BJ (cell line): ENCODE data around the gene PLIN3. TPM values are rescaled to one million over a fixed set of nuclear protein-coding genes. Genes with fewer than 3 reads are reported as not detected.
A peak's percentile ranks its signal among the peaks of the same experiment; 100 is the strongest.

Experiments used
- CTCF ChIA-PET: fragments of 350-600 bp; formaldehyde crosslinking; extraction: SDS; loops from one replicate; lab custom pipeline; 2021; ENCODE audit warnings: antibody characterized with exemption, inconsistent platforms; lab: Yijun Ruan, JAX
- POLR2A ChIA-PET: fragments of 300-600 bp; sonication (Branson Sonifier 250); formaldehyde crosslinking; extraction: SDS; loops from one replicate; lab custom pipeline; 2021; ENCODE audit warnings: antibody characterized with exemption; lab: Charles Lee
- DNase-seq: peaks from one replicate; pipeline ENCODE4 v3.0.0-alpha.2; 2011; ENCODE audit warnings: low read depth
- H3K27me3 ChIP-seq: 2 replicates; pipeline ENCODE4 v1.6.0; 2011; ENCODE audit warnings: low read length; ENCODE audit not compliant: control insufficient read depth, insufficient read depth
- H3K36me3 ChIP-seq: 2 replicates; pipeline ENCODE4 v1.5.1; 2011; ENCODE audit warnings: low read length; ENCODE audit not compliant: control insufficient read depth, insufficient read depth
- H3K4me3 ChIP-seq: 2 replicates; pipeline ENCODE4 v1.5.1; 2011; ENCODE audit warnings: low read depth, mild to moderate bottlenecking, control low read depth, low read length
- polyA plus RNA-seq: library from polyadenylated mRNA; depleted of rRNA; stranded (reverse); fragments of >200 nt; gene quantifications from 2 replicates; pipeline ENCODE4 v1.2.3, GENCODE V29; 2011
- TF ChIP-seq, protein P1 (sequence below): IDR thresholded peaks from 2 replicates; pipeline ENCODE4 v1.5.1; 2011; ENCODE audit warnings: low read depth, mild to moderate bottlenecking, control low read depth, inconsistent platforms, low read length, moderate library complexity; ENCODE audit not compliant: insufficient read depth

The PLIN3 gene
- polyA plus RNA-seq, 1 experiment = 211 TPM

GRCh38 chr19:4815426-4816201, 51.9 kb downstream of the PLIN3 start:
- ChIA-PET POLR2A (no interaction called here), CTCF (no interaction called here)
- peaks cover 26% of the 10 kb centered on the region for H3K36me3 ChIP-seq
- TF ChIP-seq, protein P1, sequence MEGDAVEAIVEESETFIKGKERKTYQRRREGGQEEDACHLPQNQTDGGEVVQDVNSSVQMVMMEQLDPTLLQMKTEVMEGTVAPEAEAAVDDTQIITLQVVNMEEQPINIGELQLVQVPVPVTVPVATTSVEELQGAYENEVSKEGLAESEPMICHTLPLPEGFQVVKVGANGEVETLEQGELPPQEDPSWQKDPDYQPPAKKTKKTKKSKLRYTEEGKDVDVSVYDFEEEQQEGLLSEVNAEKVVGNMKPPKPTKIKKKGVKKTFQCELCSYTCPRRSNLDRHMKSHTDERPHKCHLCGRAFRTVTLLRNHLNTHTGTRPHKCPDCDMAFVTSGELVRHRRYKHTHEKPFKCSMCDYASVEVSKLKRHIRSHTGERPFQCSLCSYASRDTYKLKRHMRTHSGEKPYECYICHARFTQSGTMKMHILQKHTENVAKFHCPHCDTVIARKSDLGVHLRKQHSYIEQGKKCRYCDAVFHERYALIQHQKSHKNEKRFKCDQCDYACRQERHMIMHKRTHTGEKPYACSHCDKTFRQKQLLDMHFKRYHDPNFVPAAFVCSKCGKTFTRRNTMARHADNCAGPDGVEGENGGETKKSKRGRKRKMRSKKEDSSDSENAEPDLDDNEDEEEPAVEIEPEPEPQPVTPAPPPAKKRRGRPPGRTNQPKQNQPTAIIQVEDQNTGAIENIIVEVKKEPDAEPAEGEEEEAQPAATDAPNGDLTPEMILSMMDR = no peak
- no peaks in the 10 kb centered on the region for H3K27me3 ChIP-seq
- H3K4me3 ChIP-seq = no peak overlapping the region
- DNase-seq = no peak

GRCh38 chr19:4814625-4815425, 52.6 kb downstream of the PLIN3 start:
- ChIA-PET CTCF (interaction anchor here (0.8 to 3.2 kb wide), 2 partner anchors 37 to 97 kb away, joined by 6 to 32 read pairs; no protein-coding TSS in a partner anchor), POLR2A (no interaction called here)
- TF ChIP-seq, protein P1 = no peak
- Histone ChIP-seq H3K4me3 (no peak overlapping the region), H3K27me3 (no peaks in the 10 kb centered on the region), H3K36me3 (peaks cover 26% of the 10 kb centered on the region)
- no peak for DNase-seq

- CTCF ChIA-PET = interaction anchor here (0.5 to 8.3 kb wide), 16 partner anchors 11 to 226 kb away, joined by 3 to 225 read pairs (median 7); partner anchors contain the start of gene UHRF1
- Histone ChIP-seq H3K36me3 (peaks cover 6% of the 10 kb centered on the region), H3K27me3 (no peaks in the 10 kb centered on the region), H3K4me3 (no peak overlapping the region)
- TF ChIP-seq, protein P1 = peak; percentile 90
- POLR2A ChIA-PET = interaction anchor here (2.2 kb wide), 1 partner anchor 100 kb away, joined by 10 read pairs; no protein-coding TSS in a partner anchor
- no peak for DNase-seq
These were observed 55.9 kb downstream of the PLIN3 start for GRCh38 chr19:4811328-4812131.

GRCh38 chr19:4807188-4807587, 60.3 kb downstream of the PLIN3 start:
- no peak for DNase-seq
- POLR2A ChIA-PET = no interaction called here

More at GRCh38 chr19:4807188-4807587, 60.3 kb downstream of the PLIN3 start:
- Histone ChIP-seq H3K27me3 (no peaks in the 10 kb centered on the region), H3K36me3 (no peaks in the 10 kb centered on the region), H3K4me3 (no peak overlapping the region)
- CTCF ChIA-PET = interaction anchor here (0.7 to 8.3 kb wide), 5 partner anchors 44 to 1841 kb away, joined by 3 to 225 read pairs (median 40); partner anchors contain the start of gene UHRF1
- TF ChIP-seq, protein P1 = no peak
